Fibroblast of lung (primary cell): ENCODE data around the gene UBAC1.

Source experiments
- CTCF ChIP-seq, 2 donors: IDR thresholded peaks in 1 of 2; conservative IDR thresholded peaks in 1 of 2; 1 replicate in 1 of 2; 2 replicates in 1 of 2; pipeline ENCODE4 v1.5.1; 2011 to 2012; ENCODE audit warnings: low read length in 2 of 2, control low read depth in 1 of 2, inconsistent platforms in 1 of 2, low read depth in 1 of 2, mild to moderate bottlenecking in 1 of 2
- EZH2 ChIP-seq: IDR thresholded peaks from 2 replicates; pipeline ENCODE4 v1.5.1; 2012; ENCODE audit warnings: low read length, control low read depth, mild to moderate bottlenecking; ENCODE audit errors: missing control alignments

GRCh38 chr9:135998016-135998380 lies 36.8 kb upstream of the UBAC1 start:
- no peak for TF ChIP-seq CTCF (conservative IDR thresholded peaks at IDR 0.05 in 1 of 2, IDR thresholded peaks at IDR 0.05 in 1 of 2; ENCODE audit: low read depth in 1 of 2, low read length in 2 of 2)
- TF ChIP-seq EZH2, result no peak
